ENCODE results near the gene LRRK2.
"Not testable (repeated sequence)": the region's sequence is repeated elsewhere in the genome, so short reads cannot be mapped to it uniquely, and the experiment has no call there.

Gene LRRK2

GRCh38 chr12:40215982-40216381 is 8.8 kb upstream of the LRRK2 start:
- no peak for DNase-seq

GRCh38 chr12:40216516-40217288 is 8.1 kb upstream of the LRRK2 start:
- no peak for DNase-seq

GRCh38 chr12:40219760-40220159 is 5.0 kb upstream of the LRRK2 start:
- no peak for DNase-seq

GRCh38 chr12:40222247-40222646 is 2.5 kb upstream of the LRRK2 start:
- DNase-seq: no peak

- DNase-seq: no peak
These were observed 1.2 kb upstream of the LRRK2 start for GRCh38 chr12:40223646-40224045.

GRCh38 chr12:40225337-40225983 is 663 bp downstream of the LRRK2 start:
- DNase-seq: no peak

GRCh38 chr12:40225984-40226602 is 1.3 kb downstream of the LRRK2 start:
- DNase-seq: no peak

GRCh38 chr12:40226705-40227104 is 1.9 kb downstream of the LRRK2 start:
- no peak for DNase-seq

- no peak for DNase-seq
These were observed 2.6 kb downstream of the LRRK2 start for GRCh38 chr12:40227447-40227846.

GRCh38 chr12:40228727-40229126 is 3.9 kb downstream of the LRRK2 start:
- no peak for DNase-seq

- DNase-seq: no peak
These were observed 5.2 kb downstream of the LRRK2 start for GRCh38 chr12:40229690-40230651.

GRCh38 chr12:40232602-40233001 is 7.8 kb downstream of the LRRK2 start:
- no peak for DNase-seq

- no peak for DNase-seq
These were observed 9.1 kb downstream of the LRRK2 start for GRCh38 chr12:40233741-40234367.

GRCh38 chr12:40236357-40236850 is 11.6 kb downstream of the LRRK2 start:
- DNase-seq: no peak

- DNase-seq: no peak
These were observed 13.6 kb downstream of the LRRK2 start for GRCh38 chr12:40238266-40238902.

- DNase-seq: no peak
These were observed 14.2 kb downstream of the LRRK2 start for GRCh38 chr12:40238979-40239378.

- no peak for DNase-seq
These were observed 16.0 kb downstream of the LRRK2 start for GRCh38 chr12:40240779-40241178.

GRCh38 chr12:40241741-40242140 is 16.9 kb downstream of the LRRK2 start:
- no peak for DNase-seq

GRCh38 chr12:40244526-40245156 is 19.8 kb downstream of the LRRK2 start:
- not testable (repeated sequence) for DNase-seq

GRCh38 chr12:40248034-40248433 is 23.2 kb downstream of the LRRK2 start:
- no peak for DNase-seq

- no peak for DNase-seq
These were observed 23.9 kb downstream of the LRRK2 start for GRCh38 chr12:40248585-40249297.
